Activated CD4-positive, alpha-beta T cell treated with anti-CD3 and anti-CD28 coated beads, Interleukin-2, amount 50 U/mL, for 24 hours (primary cell): ENCODE measurements around the gene ANKRD9.

Experiments used
- DNase-seq, 2 donors: peaks; one replicate each; pipeline ENCODE4 v3.0.0-alpha.2; 2020; ENCODE audit warnings: low read depth in 1 of 2, low spot score in 1 of 2

The ANKRD9 gene

GRCh38 chr14:102499401-102500157 lies 10.0 kb downstream of the ANKRD9 start:
- no peak for DNase-seq

GRCh38 chr14:102498678-102499265 lies 10.8 kb downstream of the ANKRD9 start:
- DNase-seq: no peak

- DNase-seq: no peak
Measured at GRCh38 chr14:102497998-102498677, 11.4 kb downstream of the ANKRD9 start.

- DNase-seq: no peak
Measured at GRCh38 chr14:102496958-102497744, 12.4 kb downstream of the ANKRD9 start.

- no peak for DNase-seq
Measured at GRCh38 chr14:102496331-102496691, 13.3 kb downstream of the ANKRD9 start.

GRCh38 chr14:102495491-102496330 lies 13.9 kb downstream of the ANKRD9 start:
- DNase-seq: no peak

- no peak for DNase-seq
Measured at GRCh38 chr14:102493585-102493984, 16.0 kb downstream of the ANKRD9 start.

GRCh38 chr14:102493096-102493495 lies 16.5 kb downstream of the ANKRD9 start:
- DNase-seq: no peak

- DNase-seq: no peak
Measured at GRCh38 chr14:102492531-102492910, 17.1 kb downstream of the ANKRD9 start.

GRCh38 chr14:102491786-102492530 lies 17.6 kb downstream of the ANKRD9 start:
- no peak for DNase-seq

- DNase-seq: no peak
Measured at GRCh38 chr14:102491366-102491765, 18.2 kb downstream of the ANKRD9 start.

GRCh38 chr14:102490456-102490855 lies 19.1 kb downstream of the ANKRD9 start:
- DNase-seq: no peak

GRCh38 chr14:102487204-102487577 lies 22.4 kb downstream of the ANKRD9 start:
- no peak for DNase-seq

GRCh38 chr14:102486513-102487203 lies 22.9 kb downstream of the ANKRD9 start:
- DNase-seq: no peak

GRCh38 chr14:102485693-102486512 lies 23.7 kb downstream of the ANKRD9 start:
- DNase-seq: no peak

- no peak for DNase-seq
Measured at GRCh38 chr14:102484316-102484715, 25.3 kb downstream of the ANKRD9 start.

- DNase-seq: no peak
Measured at GRCh38 chr14:102481791-102482238, 27.8 kb downstream of the ANKRD9 start.

GRCh38 chr14:102481371-102481770 lies 28.2 kb downstream of the ANKRD9 start:
- no peak for DNase-seq

- no peak for DNase-seq
Measured at GRCh38 chr14:102479777-102480176, 29.8 kb downstream of the ANKRD9 start.
